IPS DF 19.7 (cell line): ENCODE measurements around the gene AKT3.
A peak's percentile ranks its signal among the peaks of the same experiment; 100 is the strongest.

Experiments
- DNase-seq: peaks from one replicate; pipeline ENCODE4 v3.0.0-alpha.2; 2013; ENCODE audit warnings: low read depth, low spot score

AKT3 gene

DNA sequence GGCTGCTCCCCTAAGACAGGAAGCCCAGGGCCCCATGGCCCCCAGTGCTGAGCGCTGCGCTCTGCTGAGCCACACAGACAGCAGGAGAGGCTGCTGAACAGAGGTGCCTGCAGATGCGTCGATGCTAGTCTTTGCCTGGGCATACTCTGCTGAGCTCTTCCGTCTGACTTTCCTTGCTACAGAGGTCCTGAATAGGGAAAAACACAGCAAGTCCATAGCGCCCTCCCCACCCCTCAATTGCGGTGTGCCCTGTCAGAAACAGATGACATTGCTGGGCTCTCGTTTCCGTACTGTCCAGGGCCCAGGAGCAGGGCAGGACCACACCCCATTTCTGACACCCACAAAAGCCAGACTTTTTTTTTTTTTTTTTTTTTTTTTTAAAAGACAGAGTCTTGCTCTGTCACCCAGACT lies 341.7 kb downstream of the AKT3 start:
- no peak for DNase-seq

DNA sequence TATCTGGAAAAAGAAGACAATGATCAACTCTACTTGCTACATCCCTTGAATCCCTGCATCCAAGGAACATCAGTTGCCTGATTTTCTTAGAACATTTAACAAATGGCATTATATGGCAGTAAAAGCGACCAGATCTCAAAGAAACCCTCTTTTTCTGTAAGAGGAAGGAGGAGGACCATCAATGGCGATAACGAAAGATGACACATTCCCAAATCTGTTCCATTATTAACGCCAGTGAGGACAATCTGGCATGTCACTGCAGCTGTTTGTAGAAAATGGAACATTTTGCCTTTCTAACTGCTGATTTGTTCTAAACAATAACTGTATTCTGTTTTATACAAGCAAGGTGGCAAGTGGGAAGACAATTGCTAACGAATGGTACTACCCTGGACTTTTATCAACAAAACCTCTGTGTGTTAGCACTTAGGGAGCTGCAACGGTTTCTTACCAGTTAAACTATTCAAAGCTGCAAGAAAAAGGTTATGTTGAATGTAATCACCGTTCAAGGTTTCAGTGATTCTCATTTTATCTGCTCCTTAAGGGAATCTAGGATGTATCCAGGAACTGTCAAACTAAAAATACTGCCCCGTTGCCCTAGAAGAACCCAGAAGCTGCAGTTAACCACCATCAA lies 342.3 kb downstream of the AKT3 start:
- DNase-seq = no peak

DNA sequence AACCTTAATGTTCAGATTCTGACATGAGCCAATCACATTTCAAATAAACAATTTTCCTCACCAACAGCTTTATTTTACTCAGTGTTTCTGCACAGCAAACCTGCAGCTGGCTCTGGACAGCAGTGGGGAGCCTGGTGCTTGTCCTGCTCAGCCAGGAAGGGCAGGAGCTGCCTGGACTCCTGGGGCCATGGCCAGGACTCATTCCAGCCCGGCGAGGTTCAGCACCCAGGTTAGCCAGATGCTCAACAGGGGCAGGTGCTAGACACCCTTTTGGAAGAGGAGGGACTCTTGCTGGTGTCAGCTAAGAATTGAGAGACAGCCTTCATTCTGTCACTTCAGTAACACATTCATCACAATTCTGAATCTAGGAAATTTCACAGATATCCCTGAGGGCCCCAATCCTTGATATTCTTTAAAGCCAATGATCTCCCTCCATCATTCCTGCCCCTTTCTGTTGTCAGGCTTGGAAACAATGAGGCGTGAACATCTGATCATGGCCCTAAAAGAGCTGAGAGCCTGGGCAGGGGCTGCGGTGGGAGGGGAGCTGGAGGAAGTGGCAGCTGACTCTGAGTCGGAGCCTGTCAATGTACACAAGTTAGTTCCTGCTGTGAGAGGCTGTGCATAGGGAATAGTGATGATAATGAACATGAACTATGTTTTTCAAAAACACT lies 342.9 kb downstream of the AKT3 start:
- DNase-seq = no peak

DNA sequence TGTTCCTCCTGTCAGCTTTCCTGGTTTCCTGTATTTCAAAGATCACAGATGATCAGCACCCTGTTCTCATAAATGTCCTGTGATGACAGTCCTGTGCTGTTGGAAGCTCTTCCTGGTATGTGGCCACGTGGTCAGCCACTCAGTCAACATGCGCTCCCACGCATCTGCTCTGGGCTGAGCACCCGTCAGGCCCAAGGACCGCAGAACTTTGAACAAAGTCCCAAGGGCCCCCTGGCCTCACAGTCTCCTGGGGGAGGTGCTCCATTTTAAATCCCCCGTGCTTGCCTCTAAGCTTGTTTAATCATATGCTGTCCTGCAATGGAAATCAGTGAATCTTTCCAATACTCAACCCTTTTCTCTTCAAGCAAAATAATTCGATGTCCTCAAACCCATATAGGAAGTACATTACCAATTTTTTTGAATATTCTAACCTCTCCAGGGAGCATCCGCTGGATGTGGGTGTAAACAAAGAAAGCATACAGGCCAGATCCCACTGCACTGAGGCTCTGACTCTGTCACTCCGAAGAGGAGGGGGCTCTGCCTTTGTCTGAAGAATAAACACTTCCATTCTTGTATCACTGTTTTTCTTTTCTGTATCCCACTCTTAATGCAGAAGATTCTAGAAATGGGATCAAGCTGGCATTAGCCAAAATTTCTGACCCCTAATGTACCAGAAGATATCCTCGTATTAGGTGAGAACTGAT lies 343.9 kb downstream of the AKT3 start:
- DNase-seq = no peak

DNA sequence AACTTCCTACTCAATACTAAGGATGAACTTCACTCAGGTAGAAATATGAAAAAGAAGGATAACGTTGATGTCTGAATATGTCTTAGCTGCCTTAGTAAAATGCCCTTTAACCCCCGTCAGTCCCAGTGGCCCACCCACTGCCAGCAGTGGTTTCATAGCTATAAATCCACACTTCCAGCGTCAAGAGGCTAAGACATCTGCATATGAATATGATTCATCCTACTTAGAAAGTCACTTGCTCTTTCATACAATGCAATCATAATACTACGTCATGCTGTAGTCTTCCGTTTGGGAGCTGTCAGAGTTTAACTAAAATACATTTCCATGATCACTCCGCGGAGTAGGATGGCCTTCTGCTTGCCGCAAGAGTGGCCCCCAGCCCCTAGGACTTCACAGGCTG lies 346.9 kb downstream of the AKT3 start:
- no peak for DNase-seq

DNA sequence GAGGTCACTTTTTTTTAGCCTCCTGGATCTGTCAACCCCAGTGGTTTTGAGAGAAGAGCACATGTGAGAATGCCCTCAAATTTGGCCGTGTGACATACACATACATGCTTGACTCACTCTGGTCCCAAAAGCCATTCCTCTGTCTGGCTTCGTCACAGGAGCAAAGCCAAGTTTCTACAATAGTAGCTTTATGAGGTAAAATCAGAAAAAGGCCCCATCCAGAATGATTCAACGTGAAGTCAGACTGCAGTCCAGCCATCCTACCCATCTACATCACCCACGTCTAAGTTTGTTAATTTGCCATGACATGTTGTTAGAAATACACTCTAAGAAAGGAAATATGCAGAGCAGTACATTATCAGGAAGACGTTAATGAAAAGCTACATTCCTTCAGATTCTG lies 349.0 kb downstream of the AKT3 start:
- DNase-seq = no peak

DNA sequence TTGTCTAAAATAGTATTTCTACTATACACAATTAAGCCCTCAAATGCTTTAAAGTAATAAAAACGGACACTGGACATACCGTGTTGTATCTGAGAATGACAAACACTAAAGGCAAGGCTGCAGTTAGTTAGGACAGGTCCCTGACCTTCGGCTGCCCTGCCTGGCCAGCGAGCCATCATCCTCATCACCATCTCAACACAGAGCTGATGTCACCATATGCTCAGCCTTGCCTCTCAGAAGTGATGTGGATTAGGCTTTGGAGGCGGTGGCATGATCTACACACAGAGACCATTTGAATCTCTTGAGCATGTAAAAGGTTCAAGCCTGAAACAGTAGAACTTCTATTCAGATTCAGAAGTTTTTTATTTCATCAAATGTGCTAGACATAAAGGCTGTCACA lies 349.5 kb downstream of the AKT3 start:
- no peak for DNase-seq

DNA sequence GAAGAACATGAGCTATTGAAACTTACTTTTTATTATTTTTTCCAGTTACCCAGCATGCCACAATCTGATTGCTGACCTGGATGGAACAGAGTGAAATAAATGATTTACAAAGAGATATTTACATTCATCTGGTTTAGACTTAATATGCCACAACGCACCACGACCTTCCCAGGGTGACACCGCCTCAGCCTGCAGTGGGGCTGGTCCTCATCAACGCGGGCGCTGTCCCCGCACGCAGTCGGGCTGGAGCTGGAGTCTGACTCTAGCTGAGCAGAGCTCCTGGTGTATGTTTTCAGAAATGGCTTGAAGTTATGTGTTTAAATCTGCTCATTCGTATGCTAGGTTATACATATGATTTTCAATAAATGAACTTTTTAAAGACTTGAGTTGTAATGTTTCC lies 350.3 kb downstream of the AKT3 start:
- DNase-seq = no peak

DNA sequence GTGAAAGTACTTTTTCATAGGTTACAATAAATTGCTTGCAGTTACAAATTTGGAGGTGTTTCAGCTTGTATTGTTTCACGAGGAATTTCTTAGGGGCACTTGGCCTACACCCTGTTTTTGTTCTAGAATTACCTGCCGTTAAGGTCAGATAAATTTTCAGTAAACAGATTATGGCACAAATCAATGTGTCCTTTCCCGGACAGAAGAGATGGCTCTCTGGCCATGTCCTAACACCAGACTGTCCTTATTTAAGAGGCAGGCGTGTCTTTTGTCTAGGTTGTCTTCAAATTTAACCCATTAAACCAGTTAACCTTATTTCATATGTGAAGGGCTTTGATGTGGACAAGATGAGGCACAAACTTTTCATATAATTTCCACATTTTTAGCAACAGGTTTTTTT lies 350.8 kb downstream of the AKT3 start:
- no peak for DNase-seq

DNA sequence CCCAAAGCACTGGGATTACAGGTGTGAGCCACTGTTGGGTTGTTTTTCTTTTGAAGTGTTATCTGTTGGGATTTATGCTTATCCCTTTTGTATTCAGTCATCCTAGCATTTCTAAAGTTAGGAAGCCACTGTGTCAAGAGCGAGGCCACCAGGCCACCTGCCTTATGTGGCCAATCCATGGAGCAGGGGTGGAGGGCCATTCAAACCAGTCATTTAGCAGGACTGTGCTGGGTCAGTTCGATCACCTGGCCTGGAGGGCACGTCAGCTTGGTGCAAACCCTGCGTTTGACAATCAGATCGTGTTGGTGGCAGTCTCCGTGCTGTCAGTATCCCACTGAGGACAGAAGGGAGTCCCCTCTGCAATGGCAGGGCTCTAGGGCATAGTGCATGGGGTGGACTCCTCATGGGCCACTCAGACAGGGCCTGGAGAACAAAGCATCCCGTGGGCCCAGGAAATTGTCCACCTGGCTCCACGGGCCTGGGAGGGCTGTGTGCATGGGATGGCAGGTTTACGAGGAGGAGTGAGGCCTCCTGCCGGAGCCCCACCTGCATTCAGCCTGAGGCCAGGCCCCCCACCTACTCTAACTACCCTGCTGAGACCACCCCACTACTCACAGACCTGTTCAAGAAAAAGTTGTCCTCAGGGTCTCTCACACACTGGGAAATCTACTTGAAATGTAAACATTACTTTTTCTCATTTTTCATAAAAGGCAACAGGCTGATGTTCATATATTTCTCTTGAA lies 351.9 kb downstream of the AKT3 start:
- DNase-seq = no peak

DNA sequence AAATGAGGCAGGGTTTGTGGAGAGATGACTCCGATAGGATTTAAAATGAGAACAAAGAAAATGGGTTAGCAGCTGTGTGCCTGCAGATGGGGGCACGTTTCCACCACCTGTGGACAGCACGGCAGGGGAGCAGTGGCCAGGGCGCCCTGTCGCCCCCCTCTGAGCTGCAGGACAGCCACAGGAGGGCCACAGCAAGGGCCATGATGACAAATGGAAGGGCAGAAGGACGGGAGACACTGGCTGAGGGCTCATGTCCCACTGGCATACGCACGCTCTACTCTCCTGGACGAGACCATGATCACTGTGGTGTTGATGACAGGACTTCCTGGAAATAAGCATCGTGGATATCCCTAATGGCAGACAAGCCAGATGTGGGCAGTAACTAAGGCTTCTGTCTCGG lies 353.2 kb downstream of the AKT3 start:
- DNase-seq = no peak

DNA sequence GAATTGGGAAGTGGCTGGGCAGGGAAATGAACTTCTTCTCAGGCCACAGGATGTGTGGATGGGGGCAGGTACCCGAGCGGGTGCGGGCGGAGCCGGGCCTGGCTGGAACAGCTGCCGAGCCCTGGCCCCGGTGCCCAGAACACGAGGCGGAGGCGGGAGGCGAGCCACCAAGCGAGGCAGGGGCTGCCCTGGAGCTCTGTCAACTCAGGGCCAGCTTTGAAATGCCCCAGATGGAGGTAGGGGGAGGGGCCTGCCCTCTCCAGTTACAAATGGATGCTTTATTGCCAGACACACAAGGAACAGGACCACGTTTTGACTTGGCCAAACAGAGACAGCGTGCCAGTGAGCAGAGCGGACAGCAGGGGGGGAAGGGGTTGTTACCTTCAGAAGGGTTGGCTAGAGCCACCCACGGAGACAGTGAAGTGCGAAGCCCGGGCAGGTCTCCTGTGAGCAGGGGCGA lies 353.8 kb downstream of the AKT3 start:
- DNase-seq = no peak

DNA sequence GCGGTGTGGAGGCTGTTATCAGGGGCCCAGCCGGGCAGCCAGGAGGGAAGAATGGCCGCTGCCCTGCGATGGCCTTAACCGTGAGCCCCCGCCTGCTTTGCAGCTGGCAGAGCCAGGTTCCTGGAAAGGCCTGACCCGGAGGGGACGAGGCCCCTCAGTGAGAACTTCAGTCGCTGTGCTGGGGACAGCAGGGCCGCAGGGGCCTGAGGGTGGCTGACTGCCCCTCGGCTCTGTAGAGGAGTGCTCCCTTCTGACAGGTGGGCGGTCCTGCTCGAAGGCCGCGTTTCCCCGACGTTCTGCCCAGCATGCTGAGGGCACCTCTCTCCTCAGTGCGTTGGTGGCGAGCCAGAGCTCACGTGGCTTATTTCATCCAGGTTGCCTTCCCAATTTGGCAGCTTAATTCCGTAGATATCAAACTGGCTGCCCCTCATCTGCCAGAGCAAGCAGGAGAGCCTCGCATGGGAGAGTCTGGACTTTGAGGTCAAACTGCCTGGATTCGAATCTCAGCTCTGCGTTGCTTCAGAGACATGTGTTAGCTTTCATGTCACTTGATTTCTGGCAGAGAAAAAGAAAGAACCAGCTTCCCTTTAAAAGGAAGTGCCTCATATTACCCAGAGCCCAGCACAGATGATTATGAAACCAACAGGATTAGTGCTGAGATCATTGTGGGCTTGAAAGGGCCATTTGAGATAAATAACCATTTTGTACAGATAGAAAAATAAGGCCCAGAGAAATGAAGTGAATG lies 354.4 kb downstream of the AKT3 start:
- no peak for DNase-seq

DNA sequence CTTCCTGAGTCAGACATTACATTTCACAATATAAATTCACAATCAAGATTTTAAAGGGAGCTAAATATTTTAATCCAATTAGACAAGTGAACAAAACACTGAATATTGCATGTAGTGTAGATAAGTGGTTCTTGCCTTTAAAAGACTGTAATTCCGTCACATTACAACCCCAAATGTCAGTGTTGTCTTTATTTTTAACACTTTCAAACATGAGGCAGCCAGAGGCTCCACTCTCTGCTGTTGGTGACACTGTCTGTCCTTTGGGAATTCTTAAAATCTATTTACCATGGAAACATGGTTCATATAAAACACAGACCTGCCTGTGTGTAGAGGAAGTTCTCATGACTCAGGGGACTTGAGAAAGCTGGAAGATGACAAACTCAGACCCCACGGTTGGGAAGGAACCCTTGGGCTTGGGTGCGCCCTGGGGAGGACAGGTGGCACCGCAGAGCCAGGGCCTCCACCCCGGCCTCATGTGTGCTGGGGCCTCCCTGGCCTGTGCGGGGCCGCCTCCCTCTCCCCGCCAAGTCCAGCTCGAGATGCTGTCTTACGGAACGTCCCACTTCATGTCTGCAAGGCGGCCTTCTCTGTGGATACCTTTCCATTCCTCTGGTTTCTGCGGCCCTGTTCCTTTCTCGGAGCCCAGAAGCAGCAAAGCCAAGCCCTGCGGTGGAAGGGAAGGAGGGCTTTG lies 355.2 kb downstream of the AKT3 start:
- DNase-seq = no peak

DNA sequence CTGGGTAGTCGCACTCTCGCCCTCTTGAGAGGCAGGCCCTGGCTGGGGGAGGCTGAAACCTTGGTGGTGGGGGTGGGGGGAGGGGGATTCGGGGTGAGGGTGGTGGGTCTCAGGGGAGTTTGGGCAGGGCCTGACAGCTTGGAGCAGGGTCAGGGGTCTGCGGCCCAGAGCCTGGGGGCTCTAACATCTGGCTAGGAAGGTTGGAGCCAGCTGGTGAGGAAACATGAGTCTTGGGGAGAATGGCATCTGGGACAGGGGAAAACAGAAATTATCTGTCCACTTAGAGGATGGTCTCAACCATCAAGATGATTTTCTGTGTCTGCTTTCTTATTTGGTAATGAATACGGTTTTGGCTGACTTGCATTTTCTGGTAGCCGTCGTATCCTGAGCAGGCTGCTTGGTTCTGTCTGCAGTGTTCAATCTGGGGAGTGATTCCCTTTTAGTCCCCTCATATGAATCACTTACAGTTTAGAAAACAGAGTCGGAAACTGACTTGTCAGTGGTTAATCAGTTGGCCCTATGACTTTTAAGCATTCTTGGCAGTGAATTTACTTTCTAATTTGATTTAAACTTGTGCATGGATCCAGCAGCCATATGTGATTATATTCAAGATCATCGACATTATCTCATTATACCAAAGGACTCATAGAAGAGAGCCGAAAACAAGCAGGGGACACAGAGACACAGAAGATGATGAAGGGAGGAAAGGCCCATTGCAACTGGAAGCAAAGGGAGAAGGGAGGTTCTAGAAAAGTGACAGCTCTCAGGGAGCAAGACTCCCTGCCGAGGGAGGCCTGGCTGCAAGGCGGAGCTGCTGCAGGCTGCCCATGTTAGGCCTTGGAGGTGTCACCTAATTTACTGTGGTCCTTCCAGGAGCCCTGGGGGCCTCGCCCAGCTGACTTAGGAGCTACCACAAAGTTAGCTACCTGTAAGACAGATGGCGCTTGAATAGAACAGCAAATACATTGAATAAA lies 356.6 kb downstream of the AKT3 start:
- DNase-seq = no peak

DNA sequence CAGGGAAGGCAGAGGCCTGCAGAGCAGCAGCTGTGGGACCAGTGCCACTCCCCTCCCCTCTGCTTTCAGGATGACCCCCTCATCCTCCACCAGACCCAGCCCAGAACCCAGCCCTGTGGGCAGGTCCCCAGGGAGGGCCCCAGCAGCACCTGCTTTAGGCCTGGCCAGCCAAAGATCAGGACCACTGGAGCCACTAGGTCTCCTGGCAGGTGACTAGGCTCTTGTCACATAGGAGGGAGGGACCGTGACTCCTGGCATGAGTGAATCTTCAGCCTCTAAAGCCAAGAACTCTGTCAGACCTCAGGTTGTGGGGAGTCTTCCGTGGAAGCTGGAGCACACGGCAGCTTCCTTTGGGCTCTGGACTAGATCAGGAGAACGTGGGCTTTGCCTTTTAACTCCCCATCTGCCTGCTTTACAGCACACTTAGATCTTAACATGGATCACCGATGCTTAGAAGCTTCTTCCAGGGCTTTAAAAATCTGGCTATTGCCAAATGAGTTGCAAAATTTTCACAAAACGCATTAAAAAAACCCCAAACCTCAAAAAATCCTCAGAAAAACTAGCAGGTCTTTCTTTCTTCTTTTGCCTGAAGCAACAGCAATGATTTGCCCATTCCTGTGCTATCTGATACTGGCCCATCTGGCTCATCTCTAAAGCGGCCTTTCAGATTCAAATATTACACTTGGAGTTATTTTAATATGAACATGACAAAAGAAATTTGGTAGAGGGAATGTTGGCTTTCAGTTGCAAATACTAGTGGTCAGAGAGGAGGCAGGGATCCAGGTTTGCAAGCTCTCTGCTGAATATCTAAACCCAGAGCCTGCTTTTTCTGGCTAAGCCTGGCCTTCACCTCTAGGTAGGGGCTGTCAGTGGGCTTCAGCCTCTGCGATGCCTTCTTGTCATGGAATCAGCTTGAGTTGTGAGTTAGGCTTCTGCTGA lies 359.0 kb downstream of the AKT3 start:
- DNase-seq = peak; percentile 64

DNA sequence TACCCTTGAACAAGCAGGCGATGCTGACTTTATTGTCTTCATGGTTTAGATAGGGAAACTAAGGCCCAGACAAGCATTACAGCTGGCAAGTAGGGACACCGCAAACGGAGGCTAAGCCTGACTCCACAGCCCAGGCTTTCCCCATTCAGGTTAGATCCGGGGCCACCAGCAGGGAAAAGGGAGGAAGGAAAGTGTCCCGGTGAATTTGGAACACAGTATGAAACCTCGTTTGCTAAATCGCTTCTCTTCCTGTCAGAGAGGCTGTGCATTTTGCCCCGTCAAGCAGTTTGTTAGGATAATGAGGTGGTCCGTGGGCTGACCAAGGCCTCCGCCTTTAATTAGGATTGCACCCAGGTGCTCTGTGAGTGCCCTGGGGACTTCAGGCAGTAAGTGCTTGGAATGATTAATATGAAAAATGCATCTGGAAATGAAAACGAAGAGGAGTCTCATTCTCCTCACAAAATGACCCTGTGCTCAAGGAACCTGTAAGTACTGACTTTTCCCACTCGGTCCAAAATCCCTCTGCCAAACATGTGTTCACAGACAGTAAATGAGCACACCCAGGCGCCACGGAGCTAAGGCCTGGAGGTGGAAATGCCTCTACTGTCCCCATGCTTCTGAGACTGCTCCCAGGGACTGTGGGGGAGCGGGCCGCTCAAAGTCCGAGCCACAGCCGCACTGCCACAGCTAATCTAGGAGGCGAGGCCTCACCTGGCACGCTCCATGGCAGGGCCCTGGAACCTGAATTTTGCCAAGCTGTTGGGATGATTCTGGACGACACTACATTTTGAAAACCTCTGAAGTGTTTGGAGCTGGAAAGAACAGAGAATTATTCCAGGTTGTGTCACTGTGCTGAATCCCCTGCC lies 360.1 kb downstream of the AKT3 start:
- DNase-seq = no peak

DNA sequence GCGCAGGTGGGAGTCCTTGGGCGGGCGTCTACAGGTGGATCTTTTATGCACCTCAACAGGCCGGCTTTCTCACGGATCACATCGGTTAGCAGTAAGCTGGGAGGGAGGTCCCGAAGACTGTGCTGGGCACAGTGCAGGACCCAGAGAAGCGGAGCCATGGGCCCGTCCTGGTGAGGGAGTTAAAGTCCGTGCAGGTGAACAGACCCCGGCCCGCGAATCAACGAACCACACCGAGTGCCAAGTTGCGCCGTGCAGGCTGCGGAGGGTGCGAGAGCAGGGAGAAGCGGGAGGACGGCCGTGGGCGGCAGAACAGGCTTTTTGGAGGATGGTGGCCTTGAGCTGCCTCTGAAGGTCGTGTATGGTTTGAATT lies 360.9 kb downstream of the AKT3 start:
- DNase-seq = no peak
